Vagina (tissue), 2 donors: ENCODE data around the gene RECK. TPM values are rescaled to one million over a fixed set of nuclear protein-coding genes. Genes with fewer than 3 reads are reported as not detected.

ENCODE experiments used
- DNase-seq, 2 donors: peaks; one replicate each; pipeline ENCODE4 v3.0.0-alpha.2; 2017; ENCODE audit errors: extremely low spot score in 2 of 2
- H3K27ac ChIP-seq: fragments of 200-600 bp; sonication (generic); one replicate; pipeline ENCODE4 v1.5.1; 2019
- H3K27me3 ChIP-seq: fragments of 200-600 bp; sonication (generic); one replicate; pipeline ENCODE4 v1.5.1; 2019
- H3K36me3 ChIP-seq, 2 donors: fragments of 200-600 bp; sonication (generic); one replicate each; pipeline ENCODE4 v1.5.1; 2017 to 2019
- H3K4me1 ChIP-seq: fragments of 200-600 bp; sonication (generic); one replicate; pipeline ENCODE4 v1.5.1; 2019
- H3K4me3 ChIP-seq, 2 donors: fragments of 200-600 bp; sonication (generic); 1 replicate in 1 of 2; 2 replicates in 1 of 2; pipeline ENCODE4 v1.5.1; 2016 to 2019
- H3K9me3 ChIP-seq: fragments of 200-600 bp; sonication (generic); one replicate; pipeline ENCODE4 v1.5.1; 2019
- CTCF ChIP-seq, 3 experiments: fragments of 450-650 bp in 2 of 3; fragments of 200-600 bp in 1 of 3; sonication (generic) in 1 of 3; IDR thresholded peaks; one replicate each; pipeline ENCODE4 v1.5.1; 2017 to 2019; ENCODE audit warnings: antibody characterized with exemption in 3 of 3, mild to moderate bottlenecking in 2 of 3, moderate library complexity in 2 of 3
- POLR2A ChIP-seq, 2 donors: fragments of 450-650 bp; IDR thresholded peaks; one replicate each; pipeline ENCODE4 v1.6.1; 2017; ENCODE audit warnings: antibody characterized with exemption in 2 of 2, mild to moderate bottlenecking in 2 of 2, moderate library complexity in 2 of 2
- POLR2AphosphoS5 ChIP-seq, 2 donors: sonication (generic); formaldehyde crosslinking; IDR thresholded peaks; one replicate each; pipeline ENCODE4 v1.9.0; 2017; ENCODE audit warnings: antibody characterized with exemption in 2 of 2, mild to moderate bottlenecking in 2 of 2, low read depth in 1 of 2; ENCODE audit not compliant: insufficient read depth in 1 of 2
- intact Hi-C: fragments of 100-400 bp; cut with DNase I; formaldehyde crosslinking; loops from one replicate; pipeline ENCODE4 v1.15.1; 2023
- total RNA-seq: library from RNA; depleted of rRNA; stranded (reverse); fragments of >200 nt; gene quantifications from one replicate; pipeline ENCODE4 v1.2.3, GENCODE V29; 2016

Gene RECK
- total RNA-seq, 1 donor from 2014 or later, result 15.5 TPM

DNA sequence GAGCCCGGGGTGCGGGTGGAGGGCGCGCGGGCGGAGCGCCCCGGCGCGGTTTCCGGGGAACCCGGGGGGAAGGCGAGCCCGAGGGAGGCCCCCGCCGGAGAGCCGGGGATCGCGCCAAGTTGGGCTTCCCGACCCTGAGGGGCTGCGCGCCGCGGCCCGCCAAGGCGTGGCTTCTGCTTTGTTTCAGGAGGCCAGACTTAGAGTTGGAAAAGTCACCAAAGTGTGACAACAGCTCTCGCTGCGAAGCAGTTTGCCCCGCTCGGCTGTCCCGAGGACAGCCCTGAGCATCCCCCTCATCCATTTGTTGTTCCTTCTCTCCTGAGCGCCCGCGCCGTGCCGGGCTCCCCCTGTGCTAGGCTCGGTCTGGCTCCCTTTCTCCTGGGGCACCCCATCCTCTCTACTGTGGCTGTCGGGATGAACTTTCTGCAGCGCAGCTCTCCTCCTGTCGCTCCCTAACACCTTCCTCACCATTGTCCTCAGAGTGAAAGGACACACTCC is 100.2 kb downstream of the RECK start:
- H3K27ac ChIP-seq, result peak overlapping the region; percentile 93
- no peak for DNase-seq
- TF ChIP-seq POLR2A (IDR thresholded peaks at IDR 0.05), result no peak
- TF ChIP-seq POLR2AphosphoS5 (IDR thresholded peaks at IDR 0.05; ENCODE audit: insufficient read depth in 1 of 2, low read depth in 1 of 2), result peak in 1 of 2 donors; percentile 24
- H3K4me3 ChIP-seq, result peak overlapping the region; percentile 83 to 98
- intact Hi-C loops, result loop anchor here (1.0 kb wide), 1 partner anchor 29 kb away; no protein-coding TSS in a partner anchor
- no peaks in the 10 kb centered on the region for H3K9me3 ChIP-seq
- no peaks in the 10 kb centered on the region for H3K36me3 ChIP-seq
- no peaks in the 10 kb centered on the region for H3K27me3 ChIP-seq
- H3K4me1 ChIP-seq, result peaks cover 63% of the 10 kb centered on the region

DNA sequence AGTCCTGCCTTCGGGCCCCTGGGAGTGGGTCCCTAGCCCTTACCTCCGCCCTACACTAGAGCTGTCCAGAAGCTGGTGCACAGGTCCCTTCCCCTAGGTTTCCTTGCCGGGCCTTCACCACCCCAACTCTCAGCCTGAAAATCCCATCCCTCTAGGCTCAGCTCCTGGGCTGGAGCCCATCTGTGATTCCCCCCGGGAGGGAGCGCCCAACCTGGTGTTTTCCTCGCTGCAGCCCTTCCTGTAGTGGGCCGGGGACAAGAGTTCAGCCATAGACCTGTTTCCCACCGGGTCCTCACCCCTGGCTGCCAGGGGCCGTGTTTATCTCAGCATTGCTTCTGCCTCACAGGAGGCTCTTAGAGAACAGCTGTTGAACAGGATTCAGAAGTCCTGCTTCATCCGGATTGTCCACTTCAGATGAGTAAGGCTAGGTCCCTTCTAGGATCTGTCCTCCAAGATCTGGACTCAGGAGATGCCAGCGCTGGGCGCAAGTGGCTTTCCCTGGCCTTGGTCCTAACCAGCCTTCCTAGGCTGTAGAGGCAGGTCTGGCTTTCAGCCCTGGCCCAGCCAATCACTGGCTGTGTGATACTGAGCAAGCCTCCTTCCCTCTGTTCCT is 100.8 kb downstream of the RECK start:
- intact Hi-C loops, result loop anchor here (1.0 kb wide), 1 partner anchor 29 kb away; no protein-coding TSS in a partner anchor
- Histone ChIP-seq H3K9me3 (no peaks in the 10 kb centered on the region), H3K4me1 (peaks cover 68% of the 10 kb centered on the region)

DNA sequence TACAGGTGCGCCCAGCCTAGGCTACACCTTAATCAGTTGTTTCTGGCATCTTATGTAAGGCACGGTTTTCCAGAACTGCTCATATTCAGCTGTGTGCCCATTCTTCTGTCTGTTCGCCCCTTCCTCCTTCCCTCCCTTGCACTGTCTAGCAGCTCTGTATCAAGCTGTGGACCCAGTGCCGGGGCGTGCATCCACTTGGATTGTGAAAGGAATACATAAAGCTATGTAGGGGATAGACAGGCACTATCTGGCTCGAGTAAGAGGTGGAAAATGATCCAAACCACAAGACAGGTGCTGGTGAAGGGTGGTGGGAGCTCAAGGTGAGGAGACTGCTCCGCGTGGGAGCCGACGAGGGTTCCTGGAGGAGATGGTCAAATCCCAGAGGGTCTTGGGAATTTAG is 101.8 kb downstream of the RECK start:
- TF ChIP-seq POLR2A (IDR thresholded peaks at IDR 0.05) (no peak), CTCF (IDR thresholded peaks at IDR 0.05) (no peak), POLR2AphosphoS5 (IDR thresholded peaks at IDR 0.05; ENCODE audit: insufficient read depth in 1 of 2, low read depth in 1 of 2) (no peak)
- Histone ChIP-seq H3K27ac (peak overlapping the region; percentile 93), H3K36me3 (no peaks in the 10 kb centered on the region), H3K27me3 (no peaks in the 10 kb centered on the region), H3K4me1 (peaks cover 78% of the 10 kb centered on the region), H3K4me3 (no peak overlapping the region), H3K9me3 (no peaks in the 10 kb centered on the region)
- no peak for DNase-seq
- intact Hi-C loops, result no loop called here

More for the DNA sequence above, 100.8 kb downstream of the RECK start:
- Histone ChIP-seq H3K27ac (peak overlapping the region; percentile 93), H3K27me3 (no peaks in the 10 kb centered on the region), H3K36me3 (no peaks in the 10 kb centered on the region), H3K4me3 (peak overlapping the region; percentile 83 to 98)
- no peak for DNase-seq
- peak in 1 of 2 donors; percentile 30 for TF ChIP-seq POLR2AphosphoS5 (IDR thresholded peaks at IDR 0.05; ENCODE audit: insufficient read depth in 1 of 2, low read depth in 1 of 2)
- TF ChIP-seq CTCF (IDR thresholded peaks at IDR 0.05), result no peak

GRCh38 chr9:36138901-36139300 is 102.2 kb downstream of the RECK start:
- Histone ChIP-seq H3K9me3 (no peaks in the 10 kb centered on the region), H3K36me3 (no peaks in the 10 kb centered on the region), H3K4me1 (peaks cover 82% of the 10 kb centered on the region), H3K27ac (peak overlapping the region; percentile 93), H3K27me3 (no peaks in the 10 kb centered on the region), H3K4me3 (no peak overlapping the region)
- no peak for TF ChIP-seq POLR2AphosphoS5 (IDR thresholded peaks at IDR 0.05; ENCODE audit: insufficient read depth in 1 of 2, low read depth in 1 of 2)
- intact Hi-C loops, result no loop called here
- no peak for DNase-seq

- DNase-seq, result no peak
- Histone ChIP-seq H3K9me3 (no peaks in the 10 kb centered on the region), H3K4me3 (no peak overlapping the region), H3K27me3 (no peaks in the 10 kb centered on the region), H3K4me1 (peaks cover 90% of the 10 kb centered on the region), H3K27ac (peak overlapping the region; percentile 88), H3K36me3 (no peaks in the 10 kb centered on the region)
- intact Hi-C loops, result no loop called here
- TF ChIP-seq CTCF (IDR thresholded peaks at IDR 0.05) (no peak), POLR2A (IDR thresholded peaks at IDR 0.05) (no peak)
These were observed 103.7 kb downstream of the RECK start for GRCh38 chr9:36140086-36141084.
